ENCODE data around the gene PARD3. TPM values are rescaled to one million over a fixed set of nuclear protein-coding genes. Genes with fewer than 3 reads are reported as not detected.

Gene PARD3
- total RNA-seq, 2 donors from 2014 or later = 32.0 to 61.9 TPM

DNA sequence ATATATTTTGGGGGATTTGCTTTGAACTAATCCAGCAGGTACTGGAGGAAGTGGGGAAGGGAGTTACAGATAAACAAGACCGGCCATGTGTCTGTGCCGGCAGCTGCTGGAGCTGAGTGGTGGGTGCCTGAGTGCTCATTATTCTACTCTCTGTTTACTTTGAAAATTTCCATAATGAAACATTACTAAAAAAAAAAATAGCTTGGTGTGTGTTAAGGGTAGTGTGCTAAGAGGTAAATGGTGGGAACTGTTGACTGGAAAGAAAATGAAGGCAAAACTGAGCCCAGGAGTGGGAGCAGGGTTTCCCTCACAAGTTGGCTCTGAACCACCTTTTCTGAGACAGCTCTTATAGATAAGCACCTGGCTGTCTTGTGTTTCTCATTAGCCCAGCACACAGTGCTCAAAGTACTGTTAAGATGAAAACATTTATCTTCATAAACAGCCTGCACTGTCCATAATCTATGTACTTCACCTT lies 50.6 kb downstream of the PARD3 start:
- no peaks in the 10 kb centered on the region for H3K4me1 ChIP-seq (replicated peaks)

DNA sequence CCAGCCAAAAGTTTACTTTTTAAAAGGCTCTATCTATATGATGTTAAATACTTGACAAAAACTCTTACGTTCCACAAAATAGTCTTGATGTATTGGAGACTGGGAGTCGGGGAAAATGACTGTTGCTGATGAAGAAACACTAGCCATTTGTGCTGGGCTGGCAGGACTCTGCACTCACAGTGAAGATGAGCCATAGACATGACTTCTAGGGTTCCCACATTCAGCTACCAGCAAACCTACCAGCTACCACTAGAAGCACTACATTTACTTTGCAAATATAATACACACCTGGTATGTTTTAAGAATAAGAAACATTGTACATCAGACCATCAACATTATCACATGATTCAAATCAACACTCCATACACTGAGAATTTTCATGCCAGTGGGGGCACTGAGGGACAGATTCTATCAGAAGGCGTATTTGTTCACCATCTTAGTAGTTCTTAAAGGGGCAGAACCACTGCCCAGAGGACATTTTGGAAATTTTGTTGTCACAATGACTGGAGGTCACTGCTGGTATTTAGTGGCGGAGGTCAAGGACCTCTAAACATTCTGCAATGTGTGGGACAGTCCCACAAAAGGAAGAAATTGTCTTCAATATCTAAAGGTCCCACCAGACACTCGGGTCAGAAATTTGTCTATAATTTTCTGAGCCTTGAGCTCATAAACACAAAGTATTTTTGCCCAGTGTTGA lies 52.3 kb downstream of the PARD3 start:
- TF ChIP-seq, protein P1, sequence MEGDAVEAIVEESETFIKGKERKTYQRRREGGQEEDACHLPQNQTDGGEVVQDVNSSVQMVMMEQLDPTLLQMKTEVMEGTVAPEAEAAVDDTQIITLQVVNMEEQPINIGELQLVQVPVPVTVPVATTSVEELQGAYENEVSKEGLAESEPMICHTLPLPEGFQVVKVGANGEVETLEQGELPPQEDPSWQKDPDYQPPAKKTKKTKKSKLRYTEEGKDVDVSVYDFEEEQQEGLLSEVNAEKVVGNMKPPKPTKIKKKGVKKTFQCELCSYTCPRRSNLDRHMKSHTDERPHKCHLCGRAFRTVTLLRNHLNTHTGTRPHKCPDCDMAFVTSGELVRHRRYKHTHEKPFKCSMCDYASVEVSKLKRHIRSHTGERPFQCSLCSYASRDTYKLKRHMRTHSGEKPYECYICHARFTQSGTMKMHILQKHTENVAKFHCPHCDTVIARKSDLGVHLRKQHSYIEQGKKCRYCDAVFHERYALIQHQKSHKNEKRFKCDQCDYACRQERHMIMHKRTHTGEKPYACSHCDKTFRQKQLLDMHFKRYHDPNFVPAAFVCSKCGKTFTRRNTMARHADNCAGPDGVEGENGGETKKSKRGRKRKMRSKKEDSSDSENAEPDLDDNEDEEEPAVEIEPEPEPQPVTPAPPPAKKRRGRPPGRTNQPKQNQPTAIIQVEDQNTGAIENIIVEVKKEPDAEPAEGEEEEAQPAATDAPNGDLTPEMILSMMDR (IDR thresholded peaks at IDR 0.05) = no peak
- TF ChIP-seq POLR2A (IDR thresholded peaks at IDR 0.05) = no peak
- no peak for TF ChIP-seq POLR2AphosphoS5 (IDR thresholded peaks at IDR 0.05)
- H3K27me3 ChIP-seq (replicated peaks; ENCODE audit: insufficient read depth) = no peaks in the 10 kb centered on the region
- no peaks in the 10 kb centered on the region for H3K9me3 ChIP-seq
- H3K4me3 ChIP-seq = no peak overlapping the region
- intact Hi-C loops (cut with DNase I) = no loop called here
- 80% methylated on average over 5 of the region's 5 CpGs for WGBS
- no peaks in the 10 kb centered on the region for H3K36me3 ChIP-seq
- DNase-seq (ENCODE audit: low spot score) = no peak
- H3K4me1 ChIP-seq (replicated peaks) = no peaks in the 10 kb centered on the region
- no peak overlapping the region for H3K27ac ChIP-seq

More for the DNA sequence above, 50.6 kb downstream of the PARD3 start:
- intact Hi-C loops (cut with DNase I) = no loop called here
- TF ChIP-seq, protein P1 (IDR thresholded peaks at IDR 0.05) = no peak
- TF ChIP-seq POLR2AphosphoS5 (IDR thresholded peaks at IDR 0.05) = no peak
- TF ChIP-seq POLR2A (IDR thresholded peaks at IDR 0.05) = no peak
- DNase-seq (ENCODE audit: low spot score) = no peak
- WGBS = 44% methylated on average over 2 of the region's 2 CpGs
- no peak overlapping the region for H3K27ac ChIP-seq
- H3K27me3 ChIP-seq (replicated peaks; ENCODE audit: insufficient read depth) = no peaks in the 10 kb centered on the region
- no peaks in the 10 kb centered on the region for H3K36me3 ChIP-seq
- H3K9me3 ChIP-seq = no peaks in the 10 kb centered on the region
- no peak overlapping the region for H3K4me3 ChIP-seq

DNA sequence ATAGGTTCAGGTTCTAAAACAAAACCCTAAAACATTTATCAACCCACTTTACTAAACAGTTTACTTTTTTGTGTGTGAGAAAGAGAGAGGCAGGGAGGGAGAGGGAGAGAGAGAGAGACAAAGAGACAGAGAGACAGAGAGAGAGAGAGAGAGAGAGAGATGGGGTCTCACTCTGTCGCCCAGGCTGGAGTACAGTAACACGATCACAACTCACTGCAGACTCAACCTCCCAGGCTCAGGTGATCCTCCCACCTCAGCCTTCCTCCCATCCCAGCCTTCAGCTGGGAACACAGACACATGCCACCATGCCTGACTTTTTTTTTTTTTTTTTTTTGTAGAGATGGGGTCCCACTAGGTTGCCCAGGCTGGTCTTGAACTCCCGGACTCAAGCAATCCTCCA lies 52.9 kb downstream of the PARD3 start:
- no peaks in the 10 kb centered on the region for H3K9me3 ChIP-seq
- no peak overlapping the region for H3K4me3 ChIP-seq
- no peak overlapping the region for H3K27ac ChIP-seq
- WGBS = 97% methylated on average over 3 of the region's 3 CpGs
- no peaks in the 10 kb centered on the region for H3K4me1 ChIP-seq (replicated peaks)
- no peaks in the 10 kb centered on the region for H3K27me3 ChIP-seq (replicated peaks; ENCODE audit: insufficient read depth)
- no peak for DNase-seq (ENCODE audit: low spot score)
- no peaks in the 10 kb centered on the region for H3K36me3 ChIP-seq
- intact Hi-C loops (cut with DNase I) = no loop called here
- TF ChIP-seq, protein P1 (IDR thresholded peaks at IDR 0.05) = no peak
- TF ChIP-seq POLR2A (IDR thresholded peaks at IDR 0.05) = no peak
- no peak for TF ChIP-seq POLR2AphosphoS5 (IDR thresholded peaks at IDR 0.05)

DNA sequence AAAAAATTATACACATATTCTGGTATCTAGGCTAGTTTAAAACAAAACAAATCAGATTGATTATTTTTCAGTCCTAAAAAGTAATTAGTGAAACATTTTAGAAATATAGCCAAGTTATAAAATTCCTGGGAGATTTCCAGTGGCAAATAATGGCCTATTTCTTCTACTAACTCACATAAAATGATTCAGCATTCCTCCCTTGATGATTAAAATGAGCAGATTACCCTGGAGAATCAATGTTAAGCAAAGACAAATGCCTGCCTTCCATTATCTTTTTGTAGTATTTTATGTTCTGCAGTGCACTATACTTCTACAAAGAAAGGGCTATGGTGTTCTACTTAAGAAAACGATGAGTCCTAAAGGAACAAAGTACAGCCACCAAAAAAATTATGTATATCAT lies 53.6 kb downstream of the PARD3 start:
- Histone ChIP-seq H3K36me3 (no peaks in the 10 kb centered on the region), H3K27ac (no peak overlapping the region), H3K4me3 (no peak overlapping the region), H3K9me3 (no peaks in the 10 kb centered on the region), H3K27me3 (replicated peaks; ENCODE audit: insufficient read depth) (no peaks in the 10 kb centered on the region), H3K4me1 (replicated peaks) (no peaks in the 10 kb centered on the region)
- no peak for DNase-seq (ENCODE audit: low spot score)
- intact Hi-C loops (cut with DNase I) = no loop called here
- 44% methylated on average over 1 of the region's 1 CpG for WGBS
- TF ChIP-seq POLR2A (IDR thresholded peaks at IDR 0.05) = no peak
- TF ChIP-seq, protein P1 (IDR thresholded peaks at IDR 0.05) = no peak
- no peak for TF ChIP-seq POLR2AphosphoS5 (IDR thresholded peaks at IDR 0.05)

DNA sequence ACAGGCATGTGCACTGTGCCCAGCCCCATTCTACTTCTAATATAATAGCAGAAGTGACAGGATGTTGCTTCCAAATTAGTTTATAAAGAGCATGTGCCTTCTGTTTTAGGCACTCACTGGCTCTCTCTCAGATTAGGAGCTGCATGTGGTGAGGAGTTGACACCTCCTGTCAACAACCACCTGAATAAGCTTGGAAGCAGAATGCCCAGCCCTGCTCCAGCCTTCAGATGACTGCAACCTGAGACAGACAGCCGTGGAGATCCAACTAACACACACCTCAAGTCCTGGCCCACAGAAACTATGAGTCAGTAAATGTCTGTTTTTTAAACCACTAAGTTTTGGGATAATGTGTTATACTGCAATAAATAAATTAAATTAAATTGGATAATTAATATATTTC lies 54.5 kb downstream of the PARD3 start:
- no peak overlapping the region for H3K27ac ChIP-seq
- intact Hi-C loops (cut with DNase I) = no loop called here
- DNase-seq (ENCODE audit: low spot score) = no peak
- no peaks in the 10 kb centered on the region for H3K4me1 ChIP-seq (replicated peaks)
- H3K27me3 ChIP-seq (replicated peaks; ENCODE audit: insufficient read depth) = no peaks in the 10 kb centered on the region
- H3K36me3 ChIP-seq = no peaks in the 10 kb centered on the region
- H3K9me3 ChIP-seq = no peaks in the 10 kb centered on the region
- WGBS = 52% methylated on average over 1 of the region's 1 CpG
- TF ChIP-seq POLR2A (IDR thresholded peaks at IDR 0.05) (no peak), POLR2AphosphoS5 (IDR thresholded peaks at IDR 0.05) (no peak)
- TF ChIP-seq, protein P1 (IDR thresholded peaks at IDR 0.05) = no peak
- no peak overlapping the region for H3K4me3 ChIP-seq
